Natural killer cell (primary cell): ENCODE results near the gene APH1B. TPM values are rescaled to one million over a fixed set of nuclear protein-coding genes. Genes with fewer than 3 reads are reported as not detected.
A peak's percentile ranks its signal among the peaks of the same experiment; 100 is the strongest.

Experiments
- ATAC-seq, 3 donors: fragments of 150-1000 bp in 2 of 3; fragments of 200-7000 bp in 1 of 3; cut with Tn5 transposase; 1 replicate in 1 of 3; 2 replicates in 2 of 3; pipeline ENCODE4 v1.10.0; 2021; ENCODE audit warnings: mild to moderate bottlenecking in 2 of 3, moderate library complexity in 2 of 3
- DNase-seq, 2 donors: peaks; one replicate each; pipeline versions ENCODE4 v3.0.0 to v3.0.0-alpha.2; 2013 to 2021; ENCODE audit warnings: mixed read lengths in 1 of 2
- H3K27ac ChIP-seq: one replicate; pipeline ENCODE4 v1.5.1; 2013; ENCODE audit warnings: mild to moderate bottlenecking, low read length
- H3K27me3 ChIP-seq: one replicate; pipeline ENCODE4 v1.6.1; 2013; ENCODE audit warnings: low read length; ENCODE audit not compliant: control insufficient read depth, insufficient read depth
- H3K36me3 ChIP-seq: one replicate; pipeline ENCODE4 v1.6.1; 2013; ENCODE audit warnings: low read length; ENCODE audit not compliant: control insufficient read depth, insufficient read depth
- H3K4me1 ChIP-seq: one replicate; pipeline ENCODE4 v1.6.1; 2013; ENCODE audit warnings: low read length; ENCODE audit not compliant: control insufficient read depth, insufficient read depth
- H3K4me3 ChIP-seq: one replicate; pipeline ENCODE4 v1.5.1; 2013; ENCODE audit warnings: low read length
- H3K9me3 ChIP-seq: one replicate; pipeline ENCODE4 v1.6.1; 2013; ENCODE audit warnings: low read length; ENCODE audit not compliant: control insufficient read depth, insufficient read depth
- H3K27ac Mint-ChIP-seq, 2 donors: one replicate each; pipeline ENCODE4 v1.8.0; 2022; ENCODE audit warnings: mild to moderate bottlenecking in 2 of 2, mixed read lengths in 2 of 2, moderate library complexity in 1 of 2
- H3K27me3 Mint-ChIP-seq, 2 donors: one replicate each; pipeline ENCODE4 v1.8.0; 2022; ENCODE audit warnings: low read depth in 2 of 2, mixed read lengths in 2 of 2
- H3K36me3 Mint-ChIP-seq: one replicate; pipeline ENCODE4 v1.8.0; 2022; ENCODE audit warnings: mixed read lengths
- H3K4me1 Mint-ChIP-seq, 2 donors: one replicate each; pipeline ENCODE4 v1.8.0; 2022; ENCODE audit warnings: mixed read lengths in 2 of 2
- H3K4me3 Mint-ChIP-seq: one replicate; pipeline ENCODE4 v1.8.0; 2022; ENCODE audit warnings: mild to moderate bottlenecking, moderate library complexity, mixed read lengths
- H3K9me3 Mint-ChIP-seq, 2 donors: one replicate each; pipeline ENCODE4 v1.8.0; 2022; ENCODE audit warnings: mixed read lengths in 2 of 2
- CTCF ChIP-seq: fragments of 200-600 bp; IDR thresholded peaks from one replicate; pipeline ENCODE4 v1.8.0; 2022; ENCODE audit warnings: antibody characterized with exemption
- WGBS: methylation state at CpG from one replicate; pipeline ENCODE4 v1.1.7; 2013; ENCODE audit warnings: missing lambda C conversion rate; ENCODE audit not compliant: insufficient coverage; 5-methylcytosine and 5-hydroxymethylcytosine counted together
- intact Hi-C: fragments of 100-400 bp; cut with micrococcal nuclease; formaldehyde crosslinking; loops from one replicate; pipeline ENCODE4 v1.14.2; 2022
- total RNA-seq, 4 donors: library from RNA; stranded (reverse); fragments of 120-200 nt in 1 of 4; gene quantifications; one replicate each; pipeline versions ENCODE4 v1.2.3 to v1.2.4, GENCODE V29; 2013 to 2022

Gene APH1B
- total RNA-seq, 3 donors from 2014 or later (not counting 1 experiment from before 2014, with no cell fraction given): 8.6 to 12.4 (median 9.9) TPM

DNA sequence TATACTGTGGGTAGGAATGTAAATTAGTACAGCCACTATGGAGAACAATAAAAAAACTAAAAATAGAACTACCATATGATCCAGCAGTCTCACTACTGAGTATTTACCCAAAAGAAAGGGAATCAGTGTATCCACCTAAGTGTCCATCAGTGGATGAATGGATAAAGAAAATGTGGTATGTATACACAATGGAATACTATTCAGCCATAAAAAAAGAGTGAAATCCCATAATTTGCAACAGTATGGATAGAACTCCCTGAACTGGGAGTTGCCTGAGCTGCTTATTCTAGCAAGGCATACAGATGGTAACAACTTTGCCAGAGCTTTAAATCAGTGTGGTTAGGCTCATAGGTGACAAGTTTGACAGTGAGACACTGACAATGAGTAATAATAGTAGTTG is 16.1 kb upstream of the APH1B start:
- Mint-ChIP-seq H3K4me1 (peaks cover 15 to 18% of the 10 kb centered on the region in 2 donors), H3K36me3 (peaks cover 43% of the 10 kb centered on the region), H3K9me3 (no peaks in the 10 kb centered on the region), H3K4me3 (no peak overlapping the region), H3K27me3 (no peaks in the 10 kb centered on the region), H3K27ac (peak overlapping the region; percentile 49 to 70)
- intact Hi-C loops: no loop called here
- Histone ChIP-seq H3K36me3 (peaks cover 81% of the 10 kb centered on the region), H3K27me3 (no peaks in the 10 kb centered on the region), H3K4me1 (no peaks in the 10 kb centered on the region), H3K9me3 (no peaks in the 10 kb centered on the region), H3K27ac (no peak overlapping the region), H3K4me3 (no peak overlapping the region)
- no peak for DNase-seq
- no peak for TF ChIP-seq CTCF
- peak in 1 of 3 donors; percentile 17 for ATAC-seq

DNA sequence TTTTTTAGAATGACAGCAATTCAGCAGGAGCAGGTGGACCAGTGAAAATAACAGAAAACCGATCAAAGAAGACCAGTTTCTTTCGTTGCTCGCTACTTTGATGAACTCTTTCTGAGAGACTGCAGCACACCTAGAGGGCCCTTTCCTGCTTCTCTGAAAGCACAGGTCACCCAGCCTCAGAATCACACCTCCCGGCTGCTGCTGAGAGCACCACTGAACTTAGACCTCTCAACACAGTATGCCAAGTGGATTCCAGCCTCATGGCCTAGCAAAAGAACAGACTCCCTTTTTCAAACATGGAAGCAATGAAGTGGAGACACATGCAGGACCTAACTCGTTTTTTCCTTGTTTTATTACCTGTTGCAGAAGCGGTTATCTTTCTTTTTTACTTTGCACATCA is 13.9 kb upstream of the APH1B start:
- intact Hi-C loops: no loop called here

DNA sequence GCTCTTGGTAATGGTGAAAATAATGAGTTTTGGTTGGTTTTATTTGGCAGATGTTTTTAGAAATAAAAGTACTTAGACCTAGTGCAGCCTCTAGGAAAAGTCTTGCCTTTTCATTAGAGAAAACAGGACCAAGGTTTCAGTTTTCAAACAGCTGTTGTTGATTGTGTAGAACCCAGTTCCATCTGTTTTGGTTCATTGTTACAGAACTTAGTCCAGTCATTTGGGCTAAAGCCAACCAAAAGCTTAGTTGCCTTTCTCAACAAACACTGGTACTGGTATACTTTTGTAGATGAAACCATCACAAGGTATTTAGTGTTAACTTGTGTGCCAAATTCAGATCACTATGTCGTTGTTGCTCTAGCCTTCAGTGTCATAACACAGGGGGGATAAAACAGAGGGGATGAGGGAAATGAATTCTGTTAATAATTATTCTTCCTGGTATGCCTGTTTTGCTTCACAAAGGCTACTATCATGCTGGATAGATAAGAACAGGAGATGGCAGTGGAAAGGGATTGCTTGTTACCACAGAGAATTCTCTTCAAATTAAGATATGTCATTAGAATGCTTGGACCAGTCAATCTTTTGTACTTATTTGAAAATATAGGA is 12.6 kb upstream of the APH1B start:
- 100% methylated on average over 1 of the region's 1 CpG for WGBS
- H3K4me1 Mint-ChIP-seq: peaks cover 13 to 26% of the 10 kb centered on the region in 2 donors
- intact Hi-C loops: no loop called here
- H3K9me3 ChIP-seq: no peaks in the 10 kb centered on the region
- peak overlapping the region; percentile 5 to 47 for H3K27ac Mint-ChIP-seq
- no peak overlapping the region for H3K4me3 ChIP-seq
- peaks cover 41% of the 10 kb centered on the region for H3K36me3 Mint-ChIP-seq
- H3K27me3 Mint-ChIP-seq: no peaks in the 10 kb centered on the region
- no peaks in the 10 kb centered on the region for H3K4me1 ChIP-seq
- TF ChIP-seq CTCF: no peak
- no peaks in the 10 kb centered on the region for H3K27me3 ChIP-seq
- no peak overlapping the region for H3K4me3 Mint-ChIP-seq
- ATAC-seq: no peak
- H3K27ac ChIP-seq: no peak overlapping the region
- no peaks in the 10 kb centered on the region for H3K9me3 Mint-ChIP-seq
- no peak for DNase-seq
- H3K36me3 ChIP-seq: peaks cover 74% of the 10 kb centered on the region

More for the DNA sequence above, 13.9 kb upstream of the APH1B start:
- TF ChIP-seq CTCF: no peak
- no peaks in the 10 kb centered on the region for H3K4me1 ChIP-seq
- no peak for ATAC-seq
- Mint-ChIP-seq H3K36me3 (peaks cover 41% of the 10 kb centered on the region), H3K4me3 (no peak overlapping the region), H3K4me1 (peaks cover 13 to 18% of the 10 kb centered on the region in 2 donors), H3K27ac (peak overlapping the region; percentile 5 to 18), H3K9me3 (no peaks in the 10 kb centered on the region), H3K27me3 (no peaks in the 10 kb centered on the region)
- no peak for DNase-seq
- H3K27ac ChIP-seq: no peak overlapping the region
- WGBS: 93% methylated on average over 6 of the region's 6 CpGs
- H3K27me3 ChIP-seq: no peaks in the 10 kb centered on the region
- no peak overlapping the region for H3K4me3 ChIP-seq
- H3K36me3 ChIP-seq: peaks cover 79% of the 10 kb centered on the region
- H3K9me3 ChIP-seq: no peaks in the 10 kb centered on the region

DNA sequence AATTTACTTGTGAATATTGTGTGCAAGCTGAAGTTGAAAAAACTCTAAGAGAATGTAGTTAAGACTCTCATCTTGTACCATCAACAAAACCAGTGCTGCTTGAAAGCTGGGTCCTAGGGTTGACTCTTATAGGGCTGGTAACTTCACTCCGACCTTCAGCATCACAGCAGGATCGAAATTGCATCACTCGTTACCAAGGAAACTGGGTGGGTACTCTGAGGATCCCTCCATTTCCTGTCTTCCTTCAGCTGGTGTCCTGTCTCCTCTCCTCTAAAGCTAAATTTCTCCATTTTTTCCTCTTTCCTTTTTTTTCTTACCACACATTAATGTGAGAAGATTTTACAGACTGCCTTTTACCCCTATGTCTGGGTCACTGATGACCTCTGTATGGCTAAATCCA is 3.0 kb upstream of the APH1B start:
- H3K27me3 Mint-ChIP-seq: no peaks in the 10 kb centered on the region
- 25% methylated on average over 3 of the region's 3 CpGs for WGBS
- ATAC-seq: peak; percentile 20 to 31 (median 29)
- peak overlapping the region; percentile 65 to 82 for H3K27ac Mint-ChIP-seq
- H3K4me1 Mint-ChIP-seq: peaks cover 25 to 44% of the 10 kb centered on the region in 2 donors
- H3K27ac ChIP-seq: peak overlapping the region; percentile 38
- no peaks in the 10 kb centered on the region for H3K27me3 ChIP-seq
- peaks cover 24% of the 10 kb centered on the region for H3K4me1 ChIP-seq
- DNase-seq: peak in 1 of 2 donors; percentile 50
- H3K9me3 Mint-ChIP-seq: no peaks in the 10 kb centered on the region
- intact Hi-C loops: no loop called here
- no peak overlapping the region for H3K4me3 ChIP-seq
- TF ChIP-seq CTCF: no peak
- no peaks in the 10 kb centered on the region for H3K36me3 ChIP-seq
- H3K4me3 Mint-ChIP-seq: peak overlapping the region; percentile 76
- H3K9me3 ChIP-seq: no peaks in the 10 kb centered on the region
- H3K36me3 Mint-ChIP-seq: no peaks in the 10 kb centered on the region
